Measurements from ENCODE around the gene COX11. TPM values are rescaled to one million over a fixed set of nuclear protein-coding genes. Genes with fewer than 3 reads are reported as not detected.
A peak's percentile ranks its signal among the peaks of the same experiment; 100 is the strongest.

COX11 gene
- total and polyA plus RNA-seq, 2 of the 8 experiments (the other 6 are each of a cell fraction or from before 2014, with no cell fraction given), result 43.0 to 54.1 TPM

GRCh38 chr17:54968262-54968987 is at the start of gene COX11, which contains the start of gene STXBP4 (continued):
- TF ChIP-seq E2F6 (IDR thresholded peaks at IDR 0.05), result no peak
- TF ChIP-seq RFX5 (IDR thresholded peaks at IDR 0.05; ENCODE audit: borderline replicate concordance, low read depth, low read length), result no peak
- no peak for TF ChIP-seq RXRA (IDR thresholded peaks at IDR 0.05; ENCODE audit: insufficient read depth, low read depth, low read length)
- TF ChIP-seq SIRT6 (IDR thresholded peaks at IDR 0.05; ENCODE audit: low read length), result no peak
- no peak for TF ChIP-seq SRF (IDR thresholded peaks at IDR 0.05; ENCODE audit: low read depth, low read length)
- no peak for TF ChIP-seq NRF1 (IDR thresholded peaks at IDR 0.05; ENCODE audit: low read depth, low read length)
- TF ChIP-seq JUND (IDR thresholded peaks at IDR 0.05; ENCODE audit: low read length), result no peak
- peak; percentile 100 for TF ChIP-seq BRCA1 (IDR thresholded peaks at IDR 0.05; ENCODE audit: low read depth, low read length)
- no peak for TF ChIP-seq BCL11A (IDR thresholded peaks at IDR 0.05; ENCODE audit: low read depth in 2 of 2, low read length in 2 of 2)
- TF ChIP-seq POU5F1 (IDR thresholded peaks at IDR 0.05; ENCODE audit: low read depth, low read length), result no peak
- 0 out of 2 replicates have a peak, but pooled peaks have one; percentile 22 for TF ChIP-seq KDM5A (IDR thresholded peaks at IDR 0.05; ENCODE audit: low read length)
- no peak for TF ChIP-seq HDAC6 (IDR thresholded peaks at IDR 0.05; ENCODE audit: low read depth, low read length)
- TF ChIP-seq, protein P1, sequence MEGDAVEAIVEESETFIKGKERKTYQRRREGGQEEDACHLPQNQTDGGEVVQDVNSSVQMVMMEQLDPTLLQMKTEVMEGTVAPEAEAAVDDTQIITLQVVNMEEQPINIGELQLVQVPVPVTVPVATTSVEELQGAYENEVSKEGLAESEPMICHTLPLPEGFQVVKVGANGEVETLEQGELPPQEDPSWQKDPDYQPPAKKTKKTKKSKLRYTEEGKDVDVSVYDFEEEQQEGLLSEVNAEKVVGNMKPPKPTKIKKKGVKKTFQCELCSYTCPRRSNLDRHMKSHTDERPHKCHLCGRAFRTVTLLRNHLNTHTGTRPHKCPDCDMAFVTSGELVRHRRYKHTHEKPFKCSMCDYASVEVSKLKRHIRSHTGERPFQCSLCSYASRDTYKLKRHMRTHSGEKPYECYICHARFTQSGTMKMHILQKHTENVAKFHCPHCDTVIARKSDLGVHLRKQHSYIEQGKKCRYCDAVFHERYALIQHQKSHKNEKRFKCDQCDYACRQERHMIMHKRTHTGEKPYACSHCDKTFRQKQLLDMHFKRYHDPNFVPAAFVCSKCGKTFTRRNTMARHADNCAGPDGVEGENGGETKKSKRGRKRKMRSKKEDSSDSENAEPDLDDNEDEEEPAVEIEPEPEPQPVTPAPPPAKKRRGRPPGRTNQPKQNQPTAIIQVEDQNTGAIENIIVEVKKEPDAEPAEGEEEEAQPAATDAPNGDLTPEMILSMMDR (IDR thresholded peaks at IDR 0.05; ENCODE audit: control extremely low read depth in 1 of 3, insufficient read depth in 1 of 3, low read depth in 1 of 3, low read length in 3 of 3), result peak in 2 of 3 experiments; percentile 23 to 40; a peak in 2 of 4 replicates
- TF ChIP-seq KDM4A (IDR thresholded peaks at IDR 0.05; ENCODE audit: low read depth, low read length, severe bottlenecking), result peak; percentile 99
- TF ChIP-seq POLR2AphosphoS5 (IDR thresholded peaks at IDR 0.05; ENCODE audit: low read depth, low read length), result peak; percentile 94
- peak; percentile 94 to 98 for TF ChIP-seq POLR2A (IDR thresholded peaks at IDR 0.05; ENCODE audit: control extremely low read depth in 1 of 2, low read depth in 2 of 2, low read length in 2 of 2)
- no peak for TF ChIP-seq TAF7 (optimal IDR thresholded peaks at IDR 0.05; ENCODE audit: borderline replicate concordance, low read depth, low read length)
- TF ChIP-seq ASH2L (IDR thresholded peaks at IDR 0.05; ENCODE audit: low read length), result peak; percentile 94
- no peak for TF ChIP-seq TCF12 (IDR thresholded peaks at IDR 0.05; ENCODE audit: low read depth, low read length)
- no peak for TF ChIP-seq SUZ12 (IDR thresholded peaks at IDR 0.05; ENCODE audit: low read length)

Measured in H1 (cell line).